ENCODE results near the gene AKR1A1. TPM values are rescaled to one million over a fixed set of nuclear protein-coding genes. Genes with fewer than 3 reads are reported as not detected.
A peak's percentile ranks its signal among the peaks of the same experiment; 100 is the strongest.
"Not testable (repeated sequence)": the region's sequence is repeated elsewhere in the genome, so short reads cannot be mapped to it uniquely, and the experiment has no call there.

AKR1A1 gene
- total RNA-seq, 1 donor from 2014 or later = 175 TPM

DNA sequence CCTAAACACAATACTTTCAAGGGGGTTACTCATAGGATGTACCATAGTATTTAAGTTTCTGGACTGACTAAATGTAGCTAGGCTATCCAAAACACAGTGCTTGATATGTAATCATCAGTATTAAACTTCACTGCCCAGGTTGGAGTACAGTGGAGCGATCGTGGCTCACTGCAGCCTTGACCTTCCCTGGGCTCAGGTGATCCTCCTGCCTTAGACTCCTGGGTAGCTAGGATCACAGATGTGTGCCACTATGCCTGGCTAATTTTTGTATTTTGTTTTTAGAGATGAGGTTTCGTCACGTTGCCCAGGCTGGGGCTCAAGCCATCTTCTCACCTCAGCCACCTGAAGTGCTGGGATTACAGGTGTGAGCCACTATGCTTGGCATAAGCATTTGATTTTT lies 43.8 kb downstream of the AKR1A1 start:
- H3K36me3 Mint-ChIP-seq (ENCODE audit: unreplicated experiment) = peaks cover 21% of the 10 kb centered on the region
- TF ChIP-seq, protein P1, sequence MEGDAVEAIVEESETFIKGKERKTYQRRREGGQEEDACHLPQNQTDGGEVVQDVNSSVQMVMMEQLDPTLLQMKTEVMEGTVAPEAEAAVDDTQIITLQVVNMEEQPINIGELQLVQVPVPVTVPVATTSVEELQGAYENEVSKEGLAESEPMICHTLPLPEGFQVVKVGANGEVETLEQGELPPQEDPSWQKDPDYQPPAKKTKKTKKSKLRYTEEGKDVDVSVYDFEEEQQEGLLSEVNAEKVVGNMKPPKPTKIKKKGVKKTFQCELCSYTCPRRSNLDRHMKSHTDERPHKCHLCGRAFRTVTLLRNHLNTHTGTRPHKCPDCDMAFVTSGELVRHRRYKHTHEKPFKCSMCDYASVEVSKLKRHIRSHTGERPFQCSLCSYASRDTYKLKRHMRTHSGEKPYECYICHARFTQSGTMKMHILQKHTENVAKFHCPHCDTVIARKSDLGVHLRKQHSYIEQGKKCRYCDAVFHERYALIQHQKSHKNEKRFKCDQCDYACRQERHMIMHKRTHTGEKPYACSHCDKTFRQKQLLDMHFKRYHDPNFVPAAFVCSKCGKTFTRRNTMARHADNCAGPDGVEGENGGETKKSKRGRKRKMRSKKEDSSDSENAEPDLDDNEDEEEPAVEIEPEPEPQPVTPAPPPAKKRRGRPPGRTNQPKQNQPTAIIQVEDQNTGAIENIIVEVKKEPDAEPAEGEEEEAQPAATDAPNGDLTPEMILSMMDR (IDR thresholded peaks at IDR 0.05) = no peak
- H3K9me3 Mint-ChIP-seq (ENCODE audit: unreplicated experiment) = no peaks in the 10 kb centered on the region
- no peak overlapping the region for H3K4me3 Mint-ChIP-seq (ENCODE audit: unreplicated experiment)
- no peak overlapping the region for H3K27ac Mint-ChIP-seq (ENCODE audit: unreplicated experiment)
- no peaks in the 10 kb centered on the region for H3K27me3 Mint-ChIP-seq (ENCODE audit: unreplicated experiment)
- no peaks in the 10 kb centered on the region for H3K4me1 Mint-ChIP-seq (ENCODE audit: unreplicated experiment)
- DNase-seq (ENCODE audit: extremely low spot score, unreplicated experiment) = no peak

- not testable (repeated sequence) for H3K27ac Mint-ChIP-seq (ENCODE audit: unreplicated experiment); H3K27me3 Mint-ChIP-seq (ENCODE audit: unreplicated experiment); DNase-seq (ENCODE audit: extremely low spot score, unreplicated experiment); H3K4me1 Mint-ChIP-seq (ENCODE audit: unreplicated experiment); H3K4me3 Mint-ChIP-seq (ENCODE audit: unreplicated experiment); H3K9me3 Mint-ChIP-seq (ENCODE audit: unreplicated experiment)
- peaks cover 21% of the 10 kb centered on the region for H3K36me3 Mint-ChIP-seq (ENCODE audit: unreplicated experiment)
Observed at GRCh38 chr1:45596765-45597164, 46.1 kb downstream of the AKR1A1 start.

GRCh38 chr1:45604239-45604638 lies 53.6 kb downstream of the AKR1A1 start:
- H3K4me3 Mint-ChIP-seq (ENCODE audit: unreplicated experiment) = no peak overlapping the region
- H3K36me3 Mint-ChIP-seq (ENCODE audit: unreplicated experiment) = peaks cover 30% of the 10 kb centered on the region
- no peaks in the 10 kb centered on the region for H3K9me3 Mint-ChIP-seq (ENCODE audit: unreplicated experiment)
- DNase-seq (ENCODE audit: extremely low spot score, unreplicated experiment) = no peak
- TF ChIP-seq, protein P1 (IDR thresholded peaks at IDR 0.05) = no peak
- no peaks in the 10 kb centered on the region for H3K27me3 Mint-ChIP-seq (ENCODE audit: unreplicated experiment)
- H3K27ac Mint-ChIP-seq (ENCODE audit: unreplicated experiment) = no peak overlapping the region
- peaks cover 27% of the 10 kb centered on the region for H3K4me1 Mint-ChIP-seq (ENCODE audit: unreplicated experiment)

- H3K4me3 Mint-ChIP-seq (ENCODE audit: unreplicated experiment) = no peak overlapping the region
- TF ChIP-seq, protein P1 (IDR thresholded peaks at IDR 0.05) = no peak
- peaks cover 12% of the 10 kb centered on the region for H3K4me1 Mint-ChIP-seq (ENCODE audit: unreplicated experiment)
- no peak overlapping the region for H3K27ac Mint-ChIP-seq (ENCODE audit: unreplicated experiment)
- DNase-seq (ENCODE audit: extremely low spot score, unreplicated experiment) = no peak
- H3K9me3 Mint-ChIP-seq (ENCODE audit: unreplicated experiment) = no peaks in the 10 kb centered on the region
- H3K36me3 Mint-ChIP-seq (ENCODE audit: unreplicated experiment) = peaks cover 28% of the 10 kb centered on the region
- no peaks in the 10 kb centered on the region for H3K27me3 Mint-ChIP-seq (ENCODE audit: unreplicated experiment)
Observed at GRCh38 chr1:45607404-45608074, 56.9 kb downstream of the AKR1A1 start.

GRCh38 chr1:45608175-45609156 lies 57.8 kb downstream of the AKR1A1 start:
- TF ChIP-seq, protein P1 (IDR thresholded peaks at IDR 0.05) = no peak
- no peaks in the 10 kb centered on the region for H3K9me3 Mint-ChIP-seq (ENCODE audit: unreplicated experiment)
- no peaks in the 10 kb centered on the region for H3K27me3 Mint-ChIP-seq (ENCODE audit: unreplicated experiment)
- peaks cover 10% of the 10 kb centered on the region for H3K4me1 Mint-ChIP-seq (ENCODE audit: unreplicated experiment)
- H3K27ac Mint-ChIP-seq (ENCODE audit: unreplicated experiment) = peak overlapping the region; percentile 39
- no peak overlapping the region for H3K4me3 Mint-ChIP-seq (ENCODE audit: unreplicated experiment)
- peaks cover 31% of the 10 kb centered on the region for H3K36me3 Mint-ChIP-seq (ENCODE audit: unreplicated experiment)
- no peak for DNase-seq (ENCODE audit: extremely low spot score, unreplicated experiment)
